MCF 10A (cell line): Measurements from ENCODE around the gene RASA2. TPM values are rescaled to one million over a fixed set of nuclear protein-coding genes. Genes with fewer than 3 reads are reported as not detected.

Source experiments
- BruUV-seq: library from RNA; stranded (reverse); fragments of 400-500 nt; replicated peaks from 2 replicates; lab custom pipeline; 2021; lab: Mats Ljungman, UMichigan
- CTCF ChIA-PET: fragments of 300-600 bp; sonication (Branson Sonifier 250); formaldehyde crosslinking; extraction: SDS; loops from one replicate; lab custom pipeline; 2021; ENCODE audit warnings: antibody characterized with exemption, inconsistent platforms; lab: Yijun Ruan, JAX
- POLR2A ChIA-PET: fragments of 300-600, 350-650 bp; sonication (Branson Sonifier 250); formaldehyde crosslinking; extraction: SDS; loops from one replicate; lab custom pipeline; 2020; ENCODE audit warnings: antibody characterized with exemption, inconsistent platforms; lab: Yijun Ruan, JAX
- DNase-seq: peaks from one replicate; pipeline ENCODE4 v3.0.0-alpha.2; 2018; ENCODE audit not compliant: unreplicated experiment
- H3K27ac Mint-ChIP-seq: one replicate; pipeline ENCODE4 v1.8.0; 2022; ENCODE audit warnings: mild to moderate bottlenecking, low read depth, mixed read lengths; ENCODE audit not compliant: unreplicated experiment
- H3K27me3 Mint-ChIP-seq: one replicate; pipeline ENCODE4 v1.8.0; 2022; ENCODE audit warnings: mixed read lengths; ENCODE audit not compliant: insufficient read depth, unreplicated experiment
- H3K36me3 Mint-ChIP-seq: one replicate; pipeline ENCODE4 v1.8.0; 2022; ENCODE audit warnings: mild to moderate bottlenecking, moderate library complexity, mixed read lengths; ENCODE audit not compliant: insufficient read depth, unreplicated experiment
- H3K4me1 Mint-ChIP-seq: one replicate; pipeline ENCODE4 v1.8.0; 2022; ENCODE audit warnings: mixed read lengths; ENCODE audit not compliant: insufficient read depth, unreplicated experiment
- H3K4me3 Mint-ChIP-seq: one replicate; pipeline ENCODE4 v1.8.0; 2022; ENCODE audit warnings: mild to moderate bottlenecking, moderate library complexity, mixed read lengths; ENCODE audit not compliant: unreplicated experiment
- H3K9me3 Mint-ChIP-seq: one replicate; pipeline ENCODE4 v1.8.0; 2022; ENCODE audit warnings: mixed read lengths; ENCODE audit not compliant: unreplicated experiment
- CTCF ChIP-seq: fragments of 200-600 bp; IDR thresholded peaks from one replicate; pipeline ENCODE4 v1.8.0; 2022; ENCODE audit warnings: antibody characterized with exemption, mild to moderate bottlenecking; ENCODE audit not compliant: unreplicated experiment
- intact Hi-C: fragments of 100-400 bp; cut with micrococcal nuclease; formaldehyde crosslinking; loops from 2 replicates; pipeline ENCODE4 v1.14.1; 2022
- total RNA-seq: library from RNA; stranded (reverse); gene quantifications from 2 replicates; pipeline ENCODE4 v1.2.3, GENCODE V29; 2022

RASA2 gene
- total RNA-seq, 1 experiment from 2014 or later: 19.5 TPM

- no peak for TF ChIP-seq CTCF
- Mint-ChIP-seq H3K27me3 (no peaks in the 10 kb centered on the region), H3K4me1 (peaks cover 15% of the 10 kb centered on the region), H3K9me3 (no peaks in the 10 kb centered on the region), H3K36me3 (peaks cover 5% of the 10 kb centered on the region), H3K4me3 (no peak overlapping the region), H3K27ac (no peak overlapping the region)
- no peak for DNase-seq
- intact Hi-C loops: loop anchor here (1.0 kb wide), 1 partner anchor 144 kb away; no protein-coding TSS in a partner anchor
- CTCF ChIA-PET: interaction anchor here (0.5 to 11.3 kb wide), 34 partner anchors 10 to 177 kb away, joined by 3 to 392 read pairs (median 5); no protein-coding TSS in a partner anchor
- BruUV-seq: no TSS peak
- POLR2A ChIA-PET: interaction anchor here (0.9 to 1.2 kb wide), 4 partner anchors 9 to 144 kb away, joined by 3 to 7 read pairs (median 3); no protein-coding TSS in a partner anchor
These were observed 31.1 kb upstream of the RASA2 start for GRCh38 chr3:141455603-141456300.

- H3K4me3 Mint-ChIP-seq: no peak overlapping the region
- no peak for DNase-seq
- no peaks in the 10 kb centered on the region for H3K27me3 Mint-ChIP-seq
- peaks cover 10% of the 10 kb centered on the region for H3K4me1 Mint-ChIP-seq
- no TSS peak for BruUV-seq
- intact Hi-C loops: no loop called here
- ChIA-PET POLR2A (interaction anchor here (0.8 kb wide), 1 partner anchor 105 kb away, joined by 3 read pairs; no protein-coding TSS in a partner anchor), CTCF (interaction anchor here (0.9 to 11.3 kb wide), 12 partner anchors 12 to 148 kb away, joined by 3 to 392 read pairs (median 6); no protein-coding TSS in a partner anchor)
- no peak overlapping the region for H3K27ac Mint-ChIP-seq
- no peaks in the 10 kb centered on the region for H3K36me3 Mint-ChIP-seq
- TF ChIP-seq CTCF: no peak
- no peaks in the 10 kb centered on the region for H3K9me3 Mint-ChIP-seq
These were observed 30.6 kb upstream of the RASA2 start for GRCh38 chr3:141456301-141456625.

- intact Hi-C loops: no loop called here
- H3K27me3 Mint-ChIP-seq: no peaks in the 10 kb centered on the region
- ChIA-PET CTCF (interaction anchor here (0.7 to 11.3 kb wide), 11 partner anchors 11 to 446 kb away, joined by 3 to 392 read pairs (median 4); no protein-coding TSS in a partner anchor), POLR2A (interaction anchor here (1.0 to 1.2 kb wide), 2 partner anchors 103 to 108 kb away, joined by 3 read pairs; no protein-coding TSS in a partner anchor)
- H3K4me3 Mint-ChIP-seq: no peak overlapping the region
- H3K27ac Mint-ChIP-seq: no peak overlapping the region
- no peaks in the 10 kb centered on the region for H3K9me3 Mint-ChIP-seq
- BruUV-seq: no TSS peak
- no peak for TF ChIP-seq CTCF
- no peak for DNase-seq
- H3K4me1 Mint-ChIP-seq: peaks cover 10% of the 10 kb centered on the region
- no peaks in the 10 kb centered on the region for H3K36me3 Mint-ChIP-seq
These were observed 29.1 kb upstream of the RASA2 start for GRCh38 chr3:141457624-141458236.

GRCh38 chr3:141459008-141459407 is 27.8 kb upstream of the RASA2 start:
- BruUV-seq: no TSS peak
- no peaks in the 10 kb centered on the region for H3K36me3 Mint-ChIP-seq
- DNase-seq: no peak
- POLR2A ChIA-PET: interaction anchor here (0.7 to 1.2 kb wide), 3 partner anchors 102 to 107 kb away, joined by 3 read pairs; no protein-coding TSS in a partner anchor
- TF ChIP-seq CTCF: no peak
- H3K4me3 Mint-ChIP-seq: no peak overlapping the region
- H3K27me3 Mint-ChIP-seq: no peaks in the 10 kb centered on the region
- H3K27ac Mint-ChIP-seq: no peak overlapping the region
- intact Hi-C loops: no loop called here
- CTCF ChIA-PET: interaction anchor here (0.6 to 11.3 kb wide), 34 partner anchors 10 to 454 kb away, joined by 3 to 392 read pairs (median 5); partner anchors contain the start of genes PXYLP1, RASA2 and ZBTB38
- peaks cover 10% of the 10 kb centered on the region for H3K4me1 Mint-ChIP-seq
- H3K9me3 Mint-ChIP-seq: no peaks in the 10 kb centered on the region
